H9 (cell line): Measurements from ENCODE around the gene ZNF587. TPM values are rescaled to one million over a fixed set of nuclear protein-coding genes. Genes with fewer than 3 reads are reported as not detected.

ENCODE experiments used
- DNase-seq: peaks from one replicate; pipeline ENCODE4 v3.0.0-alpha.2; 2017
- H2AFZ ChIP-seq: one replicate; pipeline ENCODE4 v1.6.1; 2013; ENCODE audit warnings: mild to moderate bottlenecking, low read length, control low read depth, moderate library complexity
- H2AK5ac ChIP-seq: 2 replicates; pipeline ENCODE4 v1.6.1; 2013; ENCODE audit warnings: low read length, control low read depth, mixed read lengths; ENCODE audit not compliant: insufficient read length
- H2BK120ac ChIP-seq: one replicate; pipeline ENCODE4 v1.6.1; 2013; ENCODE audit warnings: low read depth, mild to moderate bottlenecking, low read length, control low read depth, inconsistent platforms; ENCODE audit not compliant: poor library complexity, severe bottlenecking
- H2BK12ac ChIP-seq: 2 replicates; pipeline ENCODE4 v1.6.1; 2013; ENCODE audit warnings: low read length, control low read depth, mixed read lengths, low read depth; ENCODE audit not compliant: insufficient read length
- H2BK15ac ChIP-seq: 2 replicates; pipeline ENCODE4 v1.6.1; 2013; ENCODE audit warnings: low read depth, low read length, control low read depth
- H2BK20ac ChIP-seq: one replicate; pipeline ENCODE4 v1.6.1; 2013; ENCODE audit warnings: low read depth, mild to moderate bottlenecking, low read length, control low read depth, inconsistent platforms; ENCODE audit not compliant: poor library complexity, severe bottlenecking
- H2BK5ac ChIP-seq: 2 replicates; pipeline ENCODE4 v1.6.1; 2013; ENCODE audit warnings: low read length, control low read depth, mixed read lengths; ENCODE audit not compliant: insufficient read length
- H3K14ac ChIP-seq: 2 replicates; pipeline ENCODE4 v1.6.1; 2013; ENCODE audit warnings: low read length, control low read depth; ENCODE audit not compliant: insufficient read depth
- H3K18ac ChIP-seq: 2 replicates; pipeline ENCODE4 v1.6.1; 2013; ENCODE audit warnings: low read depth, mild to moderate bottlenecking, mixed read lengths, low read length, control low read depth; ENCODE audit not compliant: insufficient read length
- H3K23ac ChIP-seq: 2 replicates; pipeline ENCODE4 v1.6.1; 2013; ENCODE audit warnings: low read length, control low read depth, mixed read lengths, low read depth; ENCODE audit not compliant: insufficient read length
- H3K23me2 ChIP-seq: 2 replicates; pipeline ENCODE4 v1.6.1; 2013; ENCODE audit warnings: low read depth, mild to moderate bottlenecking, mixed read lengths, low read length, control low read depth; ENCODE audit not compliant: insufficient read length, poor library complexity, severe bottlenecking
- H3K27ac ChIP-seq: 2 replicates; pipeline ENCODE4 v1.5.1; 2013; ENCODE audit warnings: low read length, control low read depth, mixed read lengths, low read depth; ENCODE audit not compliant: insufficient read length
- H3K27me3 ChIP-seq: 2 replicates; pipeline ENCODE4 v1.6.1; 2013; ENCODE audit warnings: low read length, control low read depth, inconsistent platforms; ENCODE audit not compliant: insufficient read depth
- H3K4ac ChIP-seq: 2 replicates; pipeline ENCODE4 v1.6.1; 2013; ENCODE audit warnings: low read depth, mild to moderate bottlenecking, control low read depth, inconsistent platforms, low read length, moderate library complexity
- H3K4me1 ChIP-seq: 2 replicates; pipeline ENCODE4 v1.6.1; 2013; ENCODE audit warnings: low read length, control low read depth, inconsistent platforms; ENCODE audit not compliant: insufficient read depth
- H3K4me2 ChIP-seq: 2 replicates; pipeline ENCODE4 v1.6.1; 2013; ENCODE audit warnings: low read length, control low read depth, mixed read lengths; ENCODE audit not compliant: insufficient read length, insufficient read depth
- H3K56ac ChIP-seq: 2 replicates; pipeline ENCODE4 v1.6.1; 2013; ENCODE audit warnings: low read depth, mild to moderate bottlenecking, mixed read lengths, low read length, control low read depth; ENCODE audit not compliant: insufficient read length
- H3K79me1 ChIP-seq: 2 replicates; pipeline ENCODE4 v1.6.1; 2013; ENCODE audit warnings: low read depth, mild to moderate bottlenecking, moderate library complexity, low read length, control low read depth, inconsistent platforms; ENCODE audit not compliant: insufficient read depth, poor library complexity, severe bottlenecking
- H3K79me2 ChIP-seq: 2 replicates; pipeline ENCODE4 v1.6.1; 2013; ENCODE audit warnings: low read length, control low read depth, inconsistent platforms; ENCODE audit not compliant: insufficient read depth
- H3K9ac ChIP-seq: 2 replicates; pipeline ENCODE4 v1.6.1; 2013; ENCODE audit warnings: low read length, control low read depth, mixed read lengths; ENCODE audit not compliant: insufficient read length; ENCODE audit errors: extremely low read depth
- H3K9me3 ChIP-seq: one replicate; pipeline ENCODE4 v1.6.1; 2013; ENCODE audit warnings: low read depth, low read length, inconsistent platforms; ENCODE audit not compliant: control insufficient read depth
- H3T11ph ChIP-seq: one replicate; pipeline ENCODE4 v1.6.1; 2013; ENCODE audit warnings: mild to moderate bottlenecking, low read length, control low read depth, inconsistent platforms
- H4K20me1 ChIP-seq: one replicate; pipeline ENCODE4 v1.6.1; 2013; ENCODE audit not compliant: control insufficient read depth, insufficient read length, insufficient read depth
- H4K5ac ChIP-seq: 2 replicates; pipeline ENCODE4 v1.6.1; 2013; ENCODE audit warnings: low read depth, mild to moderate bottlenecking, mixed read lengths, low read length, control low read depth; ENCODE audit not compliant: insufficient read length
- H4K8ac ChIP-seq: replicated peaks from 2 replicates; pipeline ENCODE4 v1.6.1; 2013; ENCODE audit warnings: low read length, control low read depth, mixed read lengths, low read depth; ENCODE audit not compliant: insufficient read length
- H4K91ac ChIP-seq: 2 replicates; pipeline ENCODE4 v1.6.1; 2013; ENCODE audit warnings: low read depth, mild to moderate bottlenecking, moderate library complexity, mixed read lengths, low read length, control low read depth; ENCODE audit not compliant: insufficient read length
- H3K27ac Mint-ChIP-seq, 3 experiments: 2 replicates in 2 of 3; 3 replicates in 1 of 3; pipeline ENCODE4 v1.8.0; 2020 to 2021; ENCODE audit warnings: mixed read lengths in 3 of 3, mild to moderate bottlenecking in 1 of 3, moderate library complexity in 1 of 3
- H3K27me3 Mint-ChIP-seq: 2 replicates; pipeline ENCODE4 v1.8.0; 2021; ENCODE audit warnings: low read depth, mild to moderate bottlenecking, moderate library complexity, mixed read lengths
- H3K36me3 Mint-ChIP-seq, 3 experiments: 2 replicates in 2 of 3; 3 replicates in 1 of 3; pipeline ENCODE4 v1.8.0; 2020 to 2021; ENCODE audit warnings: low read depth in 3 of 3, mixed read lengths in 3 of 3; ENCODE audit not compliant: insufficient read depth in 1 of 3
- H3K4me1 Mint-ChIP-seq, 2 experiments: 2 replicates each; pipeline ENCODE4 v1.8.0; 2020; ENCODE audit warnings: mixed read lengths in 2 of 2
- H3K4me3 Mint-ChIP-seq, 2 experiments: 2 replicates in 1 of 2; 3 replicates in 1 of 2; pipeline ENCODE4 v1.8.0; 2020 to 2021; ENCODE audit warnings: mild to moderate bottlenecking in 2 of 2, mixed read lengths in 2 of 2, moderate library complexity in 1 of 2
- H3K9me3 Mint-ChIP-seq, 2 experiments: 2 replicates in 1 of 2; 3 replicates in 1 of 2; pipeline ENCODE4 v1.8.0; 2020; ENCODE audit warnings: mild to moderate bottlenecking in 2 of 2, mixed read lengths in 2 of 2, moderate library complexity in 1 of 2
- WGBS: extraction: QIAGEN DNeasy Blood & Tissue Kit; methylation state at CpG from one replicate; pipeline ENCODE4 v1.1.7; 2013; ENCODE audit warnings: missing lambda C conversion rate, low lambda C conversion rate, mixed read lengths; ENCODE audit not compliant: insufficient read length; ENCODE audit errors: extremely low coverage; 5-methylcytosine and 5-hydroxymethylcytosine counted together
- total RNA-seq: library from RNA; stranded (reverse); gene quantifications from 2 replicates; pipeline ENCODE4 v1.2.1, GENCODE V29; 2021
- TF ChIP-seq, protein P1 (sequence below): fragments of 200-600 bp; sonication (generic); conservative IDR thresholded peaks from 3 replicates; pipeline ENCODE4 v1.8.0; 2021; ENCODE audit warnings: antibody characterized with exemption, mild to moderate bottlenecking

Gene ZNF587
- total RNA-seq, 1 experiment from 2014 or later = 40.0 TPM

DNA sequence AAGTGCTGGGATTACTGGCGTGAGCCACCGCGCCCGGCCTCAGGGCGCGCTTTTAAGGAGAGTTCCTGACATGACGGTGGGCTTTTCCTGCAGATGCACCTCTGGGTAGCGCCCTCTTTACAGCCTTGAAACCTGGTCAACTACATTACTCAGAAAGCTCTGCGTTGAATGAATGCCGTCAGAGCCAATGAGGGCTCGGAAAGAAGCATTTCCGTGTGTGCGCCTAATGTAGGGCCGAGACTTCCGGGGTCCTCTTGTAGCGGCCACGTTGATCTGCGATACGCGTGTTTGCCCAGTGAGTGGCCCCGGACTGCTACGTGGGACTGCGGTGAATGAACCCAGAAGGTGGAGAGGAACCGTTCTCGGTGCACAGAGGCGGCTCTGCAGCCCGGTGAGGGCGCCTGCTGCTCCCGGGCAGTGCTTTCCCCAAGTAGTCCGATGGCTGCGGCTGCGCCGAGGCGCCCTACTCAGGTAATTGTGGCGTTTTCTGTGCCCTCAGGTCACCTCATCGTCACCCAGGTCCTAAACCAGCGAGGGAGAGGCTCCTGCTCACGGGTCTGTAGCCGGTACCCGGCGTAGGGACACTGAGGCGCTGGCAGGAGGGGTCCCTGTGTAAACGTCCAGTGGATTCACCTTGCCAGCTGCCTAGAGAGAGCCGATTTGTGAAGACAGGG lies 30.0 kb upstream of the ZNF587 start:
- no peak overlapping the region for H4K5ac ChIP-seq
- no peak overlapping the region for H2BK12ac ChIP-seq
- H3K23ac ChIP-seq = no peak overlapping the region
- H3K27me3 ChIP-seq = no peaks in the 10 kb centered on the region
- H3K79me1 ChIP-seq = no peaks in the 10 kb centered on the region
- H3K9me3 Mint-ChIP-seq = peaks cover 0 to 2% of the 10 kb centered on the region in 2 experiments; a peak in 1 of 5 replicates
- no peak overlapping the region for H4K91ac ChIP-seq
- no peaks in the 10 kb centered on the region for H3K27me3 Mint-ChIP-seq
- H2AFZ ChIP-seq = no peak overlapping the region
- no peak overlapping the region for H3K27ac ChIP-seq
- no peaks in the 10 kb centered on the region for H3K9me3 ChIP-seq
- peak overlapping the region; percentile 90 to 99 (median 98) for H3K27ac Mint-ChIP-seq
- no peak overlapping the region for H2BK5ac ChIP-seq
- H3K4me1 ChIP-seq = no peaks in the 10 kb centered on the region; the same call in 1 of the 2 replicates
- peak overlapping the region; percentile 60 for H3K18ac ChIP-seq
- H2BK15ac ChIP-seq = no peak overlapping the region
- H2AK5ac ChIP-seq = no peak overlapping the region
- no peak overlapping the region for H4K8ac ChIP-seq
- H3K36me3 Mint-ChIP-seq = peaks cover 5 to 43% (median 34%) of the 10 kb centered on the region in 3 experiments
- peaks cover 51% of the 10 kb centered on the region in 2 experiments for H3K4me1 Mint-ChIP-seq
- peak overlapping the region; percentile 84 for H3K14ac ChIP-seq
- H3K79me2 ChIP-seq = peaks cover 32% of the 10 kb centered on the region; the same call in 1 of the 2 replicates
- TF ChIP-seq, protein P1, sequence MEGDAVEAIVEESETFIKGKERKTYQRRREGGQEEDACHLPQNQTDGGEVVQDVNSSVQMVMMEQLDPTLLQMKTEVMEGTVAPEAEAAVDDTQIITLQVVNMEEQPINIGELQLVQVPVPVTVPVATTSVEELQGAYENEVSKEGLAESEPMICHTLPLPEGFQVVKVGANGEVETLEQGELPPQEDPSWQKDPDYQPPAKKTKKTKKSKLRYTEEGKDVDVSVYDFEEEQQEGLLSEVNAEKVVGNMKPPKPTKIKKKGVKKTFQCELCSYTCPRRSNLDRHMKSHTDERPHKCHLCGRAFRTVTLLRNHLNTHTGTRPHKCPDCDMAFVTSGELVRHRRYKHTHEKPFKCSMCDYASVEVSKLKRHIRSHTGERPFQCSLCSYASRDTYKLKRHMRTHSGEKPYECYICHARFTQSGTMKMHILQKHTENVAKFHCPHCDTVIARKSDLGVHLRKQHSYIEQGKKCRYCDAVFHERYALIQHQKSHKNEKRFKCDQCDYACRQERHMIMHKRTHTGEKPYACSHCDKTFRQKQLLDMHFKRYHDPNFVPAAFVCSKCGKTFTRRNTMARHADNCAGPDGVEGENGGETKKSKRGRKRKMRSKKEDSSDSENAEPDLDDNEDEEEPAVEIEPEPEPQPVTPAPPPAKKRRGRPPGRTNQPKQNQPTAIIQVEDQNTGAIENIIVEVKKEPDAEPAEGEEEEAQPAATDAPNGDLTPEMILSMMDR = no peak; the same call in 2 of the 3 replicates
- peak overlapping the region; percentile 96 to 98 for H3K4me3 Mint-ChIP-seq
- no peak overlapping the region for H3K56ac ChIP-seq
- no peak overlapping the region for H2BK20ac ChIP-seq
- H3K23me2 ChIP-seq = peaks cover 7% of the 10 kb centered on the region
- peak overlapping the region; percentile 92 for H3K9ac ChIP-seq
- H4K20me1 ChIP-seq = no peaks in the 10 kb centered on the region
- no peak overlapping the region for H3T11ph ChIP-seq
- no peak overlapping the region for H3K4ac ChIP-seq
- DNase-seq = peak; percentile 92
- whole genome bisulfite sequencing = no CpG with 5 or more reads among the region's 44 CpGs
- H3K4me2 ChIP-seq = peak overlapping the region; percentile 99
- no peak overlapping the region for H2BK120ac ChIP-seq
